ENCODE measurements around the gene UBQLN3.

The UBQLN3 gene
- long read RNA-seq = 0 reads

DNA sequence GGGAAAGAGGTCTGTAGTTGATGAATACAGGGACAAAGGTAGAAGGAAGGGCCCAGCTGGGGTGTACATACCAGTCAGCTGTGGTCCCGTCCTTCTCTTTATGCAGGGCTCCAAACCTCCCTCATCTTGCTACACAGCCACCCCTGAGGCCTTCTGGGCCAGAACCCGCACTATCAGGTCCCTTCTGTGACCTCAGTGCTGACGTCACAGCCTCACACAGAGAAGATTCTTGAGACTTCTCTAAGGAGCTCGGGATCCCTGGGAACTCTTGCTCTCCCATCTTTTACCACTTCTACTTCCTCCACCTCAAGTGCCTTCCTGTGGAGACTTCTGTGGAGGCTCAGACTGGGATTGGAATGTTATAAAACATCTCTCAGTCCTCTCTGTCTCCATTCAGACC, at the start of gene UBQLN3:
UBQLN3 (minus strand) TSS at position 155 of the 400 bp plus-strand sequence. CDS start 399 bp downstream, outside the sequence.
- DNase-seq (ENCODE audit: low read depth in 1 of 2, low spot score in 1 of 2) = no peak
- Histone ChIP-seq H3K4me3 (replicated peaks; ENCODE audit: insufficient read depth, low read length) (no peak within 1 kb of the TSS), H3K27me3 (ENCODE audit: insufficient read depth, poor library complexity, severe bottlenecking) (peaks cover 9% of the 10 kb centered on the region), H3K27ac (replicated peaks) (no peak within 1 kb of the TSS)
- no peak for TF ChIP-seq POLR2AphosphoS5 (IDR thresholded peaks at IDR 0.05; ENCODE audit: low read depth)

- no peak for DNase-seq (ENCODE audit: low read depth in 1 of 2, low spot score in 1 of 2)
- no peak overlapping the region for H3K27ac ChIP-seq (replicated peaks)
- no peak overlapping the region for H3K4me3 ChIP-seq (replicated peaks; ENCODE audit: insufficient read depth, low read length)
- TF ChIP-seq, protein P1, sequence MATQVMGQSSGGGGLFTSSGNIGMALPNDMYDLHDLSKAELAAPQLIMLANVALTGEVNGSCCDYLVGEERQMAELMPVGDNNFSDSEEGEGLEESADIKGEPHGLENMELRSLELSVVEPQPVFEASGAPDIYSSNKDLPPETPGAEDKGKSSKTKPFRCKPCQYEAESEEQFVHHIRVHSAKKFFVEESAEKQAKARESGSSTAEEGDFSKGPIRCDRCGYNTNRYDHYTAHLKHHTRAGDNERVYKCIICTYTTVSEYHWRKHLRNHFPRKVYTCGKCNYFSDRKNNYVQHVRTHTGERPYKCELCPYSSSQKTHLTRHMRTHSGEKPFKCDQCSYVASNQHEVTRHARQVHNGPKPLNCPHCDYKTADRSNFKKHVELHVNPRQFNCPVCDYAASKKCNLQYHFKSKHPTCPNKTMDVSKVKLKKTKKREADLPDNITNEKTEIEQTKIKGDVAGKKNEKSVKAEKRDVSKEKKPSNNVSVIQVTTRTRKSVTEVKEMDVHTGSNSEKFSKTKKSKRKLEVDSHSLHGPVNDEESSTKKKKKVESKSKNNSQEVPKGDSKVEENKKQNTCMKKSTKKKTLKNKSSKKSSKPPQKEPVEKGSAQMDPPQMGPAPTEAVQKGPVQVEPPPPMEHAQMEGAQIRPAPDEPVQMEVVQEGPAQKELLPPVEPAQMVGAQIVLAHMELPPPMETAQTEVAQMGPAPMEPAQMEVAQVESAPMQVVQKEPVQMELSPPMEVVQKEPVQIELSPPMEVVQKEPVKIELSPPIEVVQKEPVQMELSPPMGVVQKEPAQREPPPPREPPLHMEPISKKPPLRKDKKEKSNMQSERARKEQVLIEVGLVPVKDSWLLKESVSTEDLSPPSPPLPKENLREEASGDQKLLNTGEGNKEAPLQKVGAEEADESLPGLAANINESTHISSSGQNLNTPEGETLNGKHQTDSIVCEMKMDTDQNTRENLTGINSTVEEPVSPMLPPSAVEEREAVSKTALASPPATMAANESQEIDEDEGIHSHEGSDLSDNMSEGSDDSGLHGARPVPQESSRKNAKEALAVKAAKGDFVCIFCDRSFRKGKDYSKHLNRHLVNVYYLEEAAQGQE (IDR thresholded peaks at IDR 0.05; ENCODE audit: insufficient replicate concordance, low read depth) = no peak
- H3K27me3 ChIP-seq (ENCODE audit: insufficient read depth, poor library complexity, severe bottlenecking) = no peaks in the 10 kb centered on the region
These were observed 48.0 kb upstream of the UBQLN3 start for GRCh38 chr11:5557751-5558150.

- no peak for TF ChIP-seq SPI1 (IDR thresholded peaks at IDR 0.05; ENCODE audit: borderline replicate concordance, low read depth)
- TF ChIP-seq GABPA (IDR thresholded peaks at IDR 0.05; ENCODE audit: low read depth) = no peak
- TF ChIP-seq, protein P1 (IDR thresholded peaks at IDR 0.05; ENCODE audit: insufficient replicate concordance, low read depth) = no peak
- TF ChIP-seq, protein P2, sequence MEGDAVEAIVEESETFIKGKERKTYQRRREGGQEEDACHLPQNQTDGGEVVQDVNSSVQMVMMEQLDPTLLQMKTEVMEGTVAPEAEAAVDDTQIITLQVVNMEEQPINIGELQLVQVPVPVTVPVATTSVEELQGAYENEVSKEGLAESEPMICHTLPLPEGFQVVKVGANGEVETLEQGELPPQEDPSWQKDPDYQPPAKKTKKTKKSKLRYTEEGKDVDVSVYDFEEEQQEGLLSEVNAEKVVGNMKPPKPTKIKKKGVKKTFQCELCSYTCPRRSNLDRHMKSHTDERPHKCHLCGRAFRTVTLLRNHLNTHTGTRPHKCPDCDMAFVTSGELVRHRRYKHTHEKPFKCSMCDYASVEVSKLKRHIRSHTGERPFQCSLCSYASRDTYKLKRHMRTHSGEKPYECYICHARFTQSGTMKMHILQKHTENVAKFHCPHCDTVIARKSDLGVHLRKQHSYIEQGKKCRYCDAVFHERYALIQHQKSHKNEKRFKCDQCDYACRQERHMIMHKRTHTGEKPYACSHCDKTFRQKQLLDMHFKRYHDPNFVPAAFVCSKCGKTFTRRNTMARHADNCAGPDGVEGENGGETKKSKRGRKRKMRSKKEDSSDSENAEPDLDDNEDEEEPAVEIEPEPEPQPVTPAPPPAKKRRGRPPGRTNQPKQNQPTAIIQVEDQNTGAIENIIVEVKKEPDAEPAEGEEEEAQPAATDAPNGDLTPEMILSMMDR (IDR thresholded peaks at IDR 0.05; ENCODE audit: insufficient read depth, low read length) = no peak
- TF ChIP-seq POLR2AphosphoS5 (IDR thresholded peaks at IDR 0.05; ENCODE audit: low read depth) = no peak
- no peak for DNase-seq (ENCODE audit: low read depth in 1 of 2, low spot score in 1 of 2)
- H3K27me3 ChIP-seq (ENCODE audit: insufficient read depth, poor library complexity, severe bottlenecking) = no peaks in the 10 kb centered on the region
These were observed 46.9 kb upstream of the UBQLN3 start for GRCh38 chr11:5556596-5557188.

DNA sequence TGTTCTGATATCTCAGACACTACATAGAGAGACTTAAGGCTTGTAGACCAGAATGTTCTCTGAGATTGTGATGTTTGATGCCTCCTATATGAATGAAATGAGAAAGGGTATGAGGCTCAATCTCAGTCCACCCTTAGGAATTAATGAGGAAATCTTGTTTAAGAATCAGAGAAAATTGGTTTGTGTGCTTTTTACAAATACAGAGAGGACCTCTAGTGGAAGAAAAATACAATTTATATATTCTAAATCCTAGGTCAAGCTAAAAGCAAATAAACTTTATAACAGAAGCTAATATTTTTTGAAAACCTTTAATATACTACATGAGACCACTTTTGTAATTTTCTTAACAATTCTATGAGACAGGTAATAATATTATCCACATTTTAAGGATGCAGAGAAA, 43.6 kb upstream of the UBQLN3 start:
- Histone ChIP-seq H3K4me3 (replicated peaks; ENCODE audit: insufficient read depth, low read length) (no peak overlapping the region), H3K27me3 (ENCODE audit: insufficient read depth, poor library complexity, severe bottlenecking) (no peaks in the 10 kb centered on the region), H3K27ac (replicated peaks) (no peak overlapping the region)
- TF ChIP-seq GABPA (IDR thresholded peaks at IDR 0.05; ENCODE audit: low read depth) (no peak), POLR2AphosphoS5 (IDR thresholded peaks at IDR 0.05; ENCODE audit: low read depth) (no peak), SPI1 (IDR thresholded peaks at IDR 0.05; ENCODE audit: borderline replicate concordance, low read depth) (no peak)
- TF ChIP-seq, protein P2 (IDR thresholded peaks at IDR 0.05; ENCODE audit: insufficient read depth, low read length) = no peak
- TF ChIP-seq, protein P1 (IDR thresholded peaks at IDR 0.05; ENCODE audit: insufficient replicate concordance, low read depth) = no peak
- no peak for DNase-seq (ENCODE audit: low read depth in 1 of 2, low spot score in 1 of 2)

More at GRCh38 chr11:5556596-5557188, 46.9 kb upstream of the UBQLN3 start:
- Histone ChIP-seq H3K27ac (replicated peaks) (no peak overlapping the region), H3K4me3 (replicated peaks; ENCODE audit: insufficient read depth, low read length) (no peak overlapping the region)
